H1 (cell line): ENCODE data around the gene CFAP44. TPM values are rescaled to one million over a fixed set of nuclear protein-coding genes. Genes with fewer than 3 reads are reported as not detected.

ENCODE experiments used
- CTCF ChIA-PET: fragments of 300-600 bp; sonication (Branson Sonifier 250); formaldehyde crosslinking; loops from one replicate; lab custom pipeline; 2021; ENCODE audit not compliant: partially characterized antibody; lab: Charles Lee
- POLR2A ChIA-PET: fragments of 300-600 bp; sonication (Branson Sonifier 250); formaldehyde crosslinking; loops from one replicate; lab custom pipeline; 2021; ENCODE audit warnings: inconsistent platforms; ENCODE audit not compliant: partially characterized antibody; lab: Charles Lee
- DNase-seq, 2 experiments: peaks; one replicate each; pipeline versions ENCODE4 v3.0.0 to v3.0.0-alpha.2; 2010 to 2022; ENCODE audit warnings: low spot score in 2 of 2, low read depth in 1 of 2, mixed read lengths in 1 of 2
- FAIRE-seq: peaks from 2 replicates; lab custom pipeline; 2011; peaks lifted over from hg19 to GRCh38; lab: Jason Lieb, UNC
- H2AFZ ChIP-seq: 2 replicates; pipeline ENCODE4 v1.8.1; 2012; ENCODE audit warnings: low read length, inconsistent platforms
- H2AK5ac ChIP-seq: 2 replicates; pipeline ENCODE4 v1.6.1; 2013; ENCODE audit warnings: low read depth, low read length
- H2BK120ac ChIP-seq: replicated peaks from 2 replicates; pipeline ENCODE3; 2013; ENCODE audit warnings: low read depth, low read length, inconsistent platforms
- H2BK12ac ChIP-seq: 2 replicates; pipeline ENCODE4 v1.6.1; 2013; ENCODE audit warnings: low read depth, low read length
- H2BK15ac ChIP-seq: 2 replicates; pipeline ENCODE4 v1.6.1; 2013; ENCODE audit warnings: low read length
- H2BK20ac ChIP-seq: 2 replicates; pipeline ENCODE4 v1.6.1; 2013; ENCODE audit warnings: low read length
- H2BK5ac ChIP-seq: 2 replicates; pipeline ENCODE4 v1.6.1; 2013; ENCODE audit warnings: low read depth, low read length
- H3K14ac ChIP-seq: 2 replicates; pipeline ENCODE4 v1.6.1; 2013; ENCODE audit warnings: inconsistent platforms; ENCODE audit not compliant: insufficient read length
- H3K18ac ChIP-seq: 2 replicates; pipeline ENCODE4 v1.6.1; 2013; ENCODE audit warnings: low read length; ENCODE audit errors: extremely low read depth
- H3K23ac ChIP-seq: 2 replicates; pipeline ENCODE4 v1.6.1; 2013; ENCODE audit warnings: inconsistent platforms; ENCODE audit not compliant: insufficient read length
- H3K23me2 ChIP-seq: 2 replicates; pipeline ENCODE4 v1.6.1; 2013; ENCODE audit warnings: low read depth, low read length
- H3K27ac ChIP-seq: 2 replicates; pipeline ENCODE4 v1.6.1; 2011; ENCODE audit warnings: low read depth, low read length, inconsistent platforms
- H3K27me3 ChIP-seq, 4 experiments: replicated peaks in 1 of 4; 1 replicate in 1 of 4; 2 replicates in 3 of 4; pipeline versions ENCODE4 v1.6.1 to v1.8.1; 2011 to 2013; ENCODE audit warnings: low read length in 3 of 4, mild to moderate bottlenecking in 3 of 4, inconsistent platforms in 2 of 4, mixed read lengths in 2 of 4, moderate library complexity in 1 of 4; ENCODE audit not compliant: control insufficient read depth in 3 of 4, insufficient read depth in 3 of 4; ENCODE audit errors: extremely low read depth in 1 of 4
- H3K36me3 ChIP-seq, 4 experiments: 2 replicates each; pipeline versions ENCODE4 v1.6.1 to v1.8.1; 2011 to 2013; ENCODE audit warnings: mild to moderate bottlenecking in 4 of 4, low read length in 3 of 4, moderate library complexity in 2 of 4, control low read depth in 1 of 4, inconsistent platforms in 1 of 4; ENCODE audit not compliant: insufficient read depth in 4 of 4, control insufficient read depth in 2 of 4
- H3K4ac ChIP-seq: replicated peaks from 2 replicates; pipeline ENCODE3; 2013; ENCODE audit warnings: low read length, low read depth, mixed read lengths, inconsistent platforms; ENCODE audit not compliant: insufficient read length
- H3K4me1 ChIP-seq, 4 experiments: replicated peaks in 1 of 4; 1 replicate in 1 of 4; 2 replicates in 3 of 4; pipeline versions ENCODE4 v1.6.1 to v1.8.1; 2011 to 2013; ENCODE audit warnings: low read length in 3 of 4, inconsistent platforms in 2 of 4, mixed read lengths in 1 of 4; ENCODE audit not compliant: insufficient read depth in 4 of 4, control insufficient read depth in 3 of 4
- H3K4me2 ChIP-seq, 2 experiments: 2 replicates each; pipeline versions ENCODE4 v1.6.1 to v1.8.1; 2011 to 2013; ENCODE audit warnings: low read depth in 2 of 2, low read length in 2 of 2, control low read depth in 1 of 2, inconsistent platforms in 1 of 2, mild to moderate bottlenecking in 1 of 2; ENCODE audit not compliant: insufficient read depth in 1 of 2
- H3K4me3 ChIP-seq, 4 experiments: fragments of 200-600, 300-600 bp in 1 of 4; sonication (generic), shearing (Covaris generic), sonication (Bioruptor Twin) in 1 of 4; 2 replicates each; pipeline versions ENCODE4 v1.5.1 to v1.8.1; 2011 to 2016; ENCODE audit warnings: low read length in 4 of 4, low read depth in 3 of 4, control low read depth in 2 of 4, inconsistent platforms in 2 of 4, mild to moderate bottlenecking in 2 of 4, mixed read lengths in 1 of 4, moderate library complexity in 1 of 4; ENCODE audit not compliant: insufficient read depth in 2 of 4; ENCODE audit errors: extremely low read depth in 1 of 4
- H3K56ac ChIP-seq: replicated peaks from 2 replicates; pipeline ENCODE3; 2013; ENCODE audit warnings: low read depth, mild to moderate bottlenecking, mixed read lengths, low read length, inconsistent platforms; ENCODE audit not compliant: insufficient read length
- H3K79me1 ChIP-seq: 2 replicates; pipeline ENCODE4 v1.6.1; 2013; ENCODE audit warnings: low read depth, low read length, control low read depth
- H3K79me2 ChIP-seq, 2 experiments: 2 replicates each; pipeline versions ENCODE4 v1.6.1 to v1.8.1; 2012 to 2013; ENCODE audit warnings: low read length in 2 of 2, mild to moderate bottlenecking in 2 of 2, inconsistent platforms in 1 of 2; ENCODE audit not compliant: insufficient read depth in 2 of 2, control insufficient read depth in 1 of 2
- H3K9ac ChIP-seq, 4 experiments: replicated peaks in 1 of 4; 1 replicate in 1 of 4; 2 replicates in 3 of 4; pipeline versions ENCODE4 v1.6.1 to v1.8.1; 2011 to 2013; ENCODE audit warnings: low read depth in 3 of 4, low read length in 3 of 4, control low read depth in 2 of 4, mild to moderate bottlenecking in 2 of 4, moderate library complexity in 2 of 4, inconsistent platforms in 1 of 4; ENCODE audit errors: extremely low read depth in 1 of 4
- H3K9me3 ChIP-seq, 2 experiments: 2 replicates each; pipeline versions ENCODE4 v1.6.1 to v1.8.1; 2012 to 2013; ENCODE audit warnings: mild to moderate bottlenecking in 2 of 2, moderate library complexity in 2 of 2, control low read depth in 1 of 2, inconsistent platforms in 1 of 2, low read depth in 1 of 2, low read length in 1 of 2, mixed read lengths in 1 of 2; ENCODE audit not compliant: insufficient read depth in 2 of 2
- H4K20me1 ChIP-seq, 2 experiments: replicated peaks in 1 of 2; 2 replicates each; pipeline versions ENCODE3 to v1.8.1; 2011 to 2013; ENCODE audit warnings: inconsistent platforms in 2 of 2, low read length in 2 of 2, mild to moderate bottlenecking in 1 of 2; ENCODE audit not compliant: insufficient read depth in 2 of 2, control insufficient read depth in 1 of 2
- H4K5ac ChIP-seq: 2 replicates; pipeline ENCODE4 v1.6.1; 2013; ENCODE audit warnings: low read length, low read depth, mixed read lengths, inconsistent platforms; ENCODE audit not compliant: insufficient read length
- H4K8ac ChIP-seq: 2 replicates; pipeline ENCODE4 v1.8.0; 2013; ENCODE audit warnings: mild to moderate bottlenecking, moderate library complexity, low read length, inconsistent platforms; ENCODE audit not compliant: insufficient read depth; ENCODE audit errors: extremely low read depth
- H4K91ac ChIP-seq: replicated peaks from 2 replicates; pipeline ENCODE3; 2013; ENCODE audit warnings: low read length, mixed read lengths, inconsistent platforms; ENCODE audit not compliant: insufficient read length
- CHD1 ChIP-seq: IDR thresholded peaks from 2 replicates; pipeline ENCODE4 v1.6.1; 2012; ENCODE audit warnings: low read depth, low read length, improper control_type of control experiment
- SUZ12 ChIP-seq: fragments of 200-600 bp; sonication (generic); IDR thresholded peaks from 2 replicates; pipeline ENCODE4 v1.6.1; 2012; ENCODE audit warnings: mild to moderate bottlenecking, inconsistent platforms, low read length, moderate library complexity, mixed read lengths
- WGBS, 2 experiments: shearing (Covaris generic) in 1 of 2; methylation state at CpG; one replicate each; pipeline versions ENCODE4 v1.1.6 to v1.1.7; 2013 to 2015; ENCODE audit warnings: low lambda C conversion rate in 2 of 2, mixed read lengths in 2 of 2, inconsistent platforms in 1 of 2, low coverage in 1 of 2, missing lambda C conversion rate in 1 of 2; ENCODE audit not compliant: insufficient replicate concordance in 2 of 2, insufficient coverage in 1 of 2, insufficient read length in 1 of 2; ENCODE audit errors: extremely low coverage in 1 of 2, missing lambda C conversion rate in 1 of 2; 5-methylcytosine and 5-hydroxymethylcytosine counted together
- polyA plus RNA-seq, 7 experiments: library from polyadenylated mRNA; depleted of rRNA in 3 of 7; stranded (reverse) in 5 of 7; unstranded in 2 of 7; fragments of >200 nt in 5 of 7; fragments of 200-250 nt in 2 of 7; gene quantifications; 1 replicate in 5 of 7; 2 replicates in 1 of 7; 4 replicates in 1 of 7; pipeline versions ENCODE4 v1.2.1 to v1.2.3, GENCODE V29; 2011 to 2013; ENCODE audit warnings: missing spikeins in 2 of 7, mixed read lengths in 2 of 7
- total RNA-seq: library from RNA; stranded (reverse); fragmentation: NEBNext Ultra II Directional; extraction: Animal tissue kit (Norgen Biotek cat#: 25700); gene quantifications from 2 replicates; pipeline ENCODE4 v1.2.1, GENCODE V29; 2021

CFAP44 gene
- total and polyA plus RNA-seq, 2 of the 8 experiments (the other 6 are each of a cell fraction or from before 2014, with no cell fraction given), result 0.45 to 0.60 TPM

DNA sequence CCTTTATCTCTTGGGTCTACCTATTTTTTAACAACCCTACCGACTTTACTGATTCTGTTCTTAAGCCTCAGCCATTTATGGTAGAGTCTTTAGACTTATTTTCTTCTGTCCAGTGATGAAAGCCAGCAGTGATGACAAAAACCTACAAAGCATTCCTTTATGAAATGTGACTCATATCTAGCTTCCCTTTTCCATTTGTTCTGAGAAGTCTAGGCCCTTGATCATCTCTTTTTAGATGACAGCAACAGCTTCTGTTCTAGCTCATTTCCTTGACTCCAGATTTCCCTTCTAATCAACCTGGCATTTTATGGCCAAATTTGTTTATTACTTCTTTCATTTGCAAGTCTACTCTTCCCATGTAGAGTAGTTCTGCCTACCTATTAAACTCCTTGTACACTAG is 36.1 kb downstream of the CFAP44 start:
- Histone ChIP-seq H2BK5ac (no peak overlapping the region), H4K20me1 (no peaks in the 10 kb centered on the region), H3K4me2 (no peak overlapping the region), H3K4me1 (no peaks in the 10 kb centered on the region), H3K14ac (no peak overlapping the region), H2BK20ac (no peak overlapping the region), H3K4me3 (no peak overlapping the region), H3K56ac (no peak overlapping the region), H3K9me3 (no peaks in the 10 kb centered on the region), H3K18ac (no peak overlapping the region), H3K36me3 (no peaks in the 10 kb centered on the region), H3K4ac (no peak overlapping the region), H3K23me2 (no peaks in the 10 kb centered on the region), H2BK12ac (no peak overlapping the region), H3K23ac (no peak overlapping the region), H2AK5ac (no peak overlapping the region), H3K79me2 (no peaks in the 10 kb centered on the region), H3K27ac (no peak overlapping the region), H3K9ac (no peak overlapping the region), H2AFZ (no peak overlapping the region), H2BK120ac (no peak overlapping the region), H4K8ac (no peak overlapping the region), H4K91ac (no peak overlapping the region), H3K27me3 (no peaks in the 10 kb centered on the region), H3K79me1 (no peaks in the 10 kb centered on the region), H2BK15ac (no peak overlapping the region), H4K5ac (no peak overlapping the region)
- DNase-seq, result no peak
- POLR2A ChIA-PET, result no interaction called here
- no peak for FAIRE-seq
- TF ChIP-seq SUZ12, result no peak
- TF ChIP-seq CHD1, result no peak
- CTCF ChIA-PET, result no interaction called here
- 88% methylated on average over 1 of the region's 1 CpG; no CpG with 5 or more reads in 1 of the 2 experiments for WGBS, 2 experiments
